Epidermal melanocyte (primary cell): ENCODE measurements around the gene CNTNAP5.

Source experiments
- DNase-seq: peaks from one replicate; pipeline ENCODE4 v3.0.0; 2011; ENCODE audit warnings: low spot score; ENCODE audit not compliant: insufficient read length

Gene CNTNAP5

GRCh38 chr2:124151691-124152090 lies 126.6 kb downstream of the CNTNAP5 start:
- no peak for DNase-seq

- no peak for DNase-seq
Measured at GRCh38 chr2:124153713-124154112, 128.6 kb downstream of the CNTNAP5 start.

GRCh38 chr2:124159166-124159565 lies 134.1 kb downstream of the CNTNAP5 start:
- no peak for DNase-seq

DNA sequence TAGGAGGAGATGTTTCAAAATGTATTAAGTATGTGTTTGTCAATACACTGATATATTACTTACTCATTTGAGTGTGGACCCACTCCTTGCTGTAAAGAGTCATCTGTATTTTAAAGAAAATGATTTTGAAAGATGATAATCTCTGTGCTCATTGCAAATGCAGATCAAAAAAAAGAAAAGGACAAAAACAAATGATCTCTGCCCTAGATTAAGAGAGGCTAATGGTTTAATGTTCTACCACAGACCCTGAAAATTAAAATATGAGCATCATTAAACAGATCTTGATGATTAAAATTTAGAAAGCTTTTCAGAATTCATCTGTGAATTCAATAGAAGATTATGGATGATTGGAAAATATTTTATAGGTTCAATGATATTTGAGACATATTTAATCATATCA lies 136.5 kb downstream of the CNTNAP5 start:
- no peak for DNase-seq

DNA sequence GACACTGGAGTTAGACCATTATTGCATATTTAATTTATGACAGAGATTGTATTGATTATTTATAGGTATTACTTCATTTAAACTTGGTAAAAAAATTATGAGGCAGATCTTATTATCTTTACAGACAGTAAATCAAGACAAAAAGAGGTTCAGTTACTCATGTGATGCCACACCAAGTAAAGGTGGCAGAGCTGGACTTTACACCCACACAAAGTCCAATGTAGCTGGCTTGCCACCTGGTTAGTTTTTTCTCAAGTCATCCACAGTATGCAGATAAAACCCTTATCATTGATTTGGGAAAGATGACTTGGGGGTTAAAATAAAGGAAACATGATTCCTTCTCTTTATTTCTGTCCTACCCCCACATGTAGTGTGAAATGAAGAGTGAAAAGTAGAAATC lies 137.2 kb downstream of the CNTNAP5 start:
- DNase-seq: no peak

GRCh38 chr2:124163840-124164239 lies 138.8 kb downstream of the CNTNAP5 start:
- DNase-seq: no peak

- no peak for DNase-seq
Measured at GRCh38 chr2:124165698-124166097, 140.6 kb downstream of the CNTNAP5 start.

GRCh38 chr2:124171472-124172063 lies 146.5 kb downstream of the CNTNAP5 start:
- no peak for DNase-seq

GRCh38 chr2:124178719-124179118 lies 153.6 kb downstream of the CNTNAP5 start:
- no peak for DNase-seq

- DNase-seq: no peak
Measured at GRCh38 chr2:124180635-124181034, 155.5 kb downstream of the CNTNAP5 start.

DNA sequence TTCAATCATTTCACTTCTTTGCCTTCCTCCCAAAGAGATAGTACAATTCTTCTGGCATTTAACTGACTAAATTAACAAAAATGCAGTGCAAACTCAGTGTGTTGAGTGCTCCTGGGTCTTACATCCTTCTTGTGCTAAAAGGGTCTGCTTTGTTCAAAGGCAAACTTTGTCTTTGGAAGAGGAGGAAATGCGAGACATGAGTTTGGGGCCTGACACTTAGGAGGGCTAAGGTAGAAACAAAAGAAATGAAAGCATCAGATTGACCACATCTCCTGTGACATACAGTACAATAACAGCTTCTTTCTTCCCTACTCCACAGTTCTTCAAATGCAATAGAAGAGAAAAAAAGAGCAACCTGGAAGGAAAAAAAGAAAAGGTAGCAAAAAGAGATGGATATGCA lies 161.7 kb downstream of the CNTNAP5 start:
- no peak for DNase-seq

GRCh38 chr2:124187948-124188347 lies 162.9 kb downstream of the CNTNAP5 start:
- no peak for DNase-seq

DNA sequence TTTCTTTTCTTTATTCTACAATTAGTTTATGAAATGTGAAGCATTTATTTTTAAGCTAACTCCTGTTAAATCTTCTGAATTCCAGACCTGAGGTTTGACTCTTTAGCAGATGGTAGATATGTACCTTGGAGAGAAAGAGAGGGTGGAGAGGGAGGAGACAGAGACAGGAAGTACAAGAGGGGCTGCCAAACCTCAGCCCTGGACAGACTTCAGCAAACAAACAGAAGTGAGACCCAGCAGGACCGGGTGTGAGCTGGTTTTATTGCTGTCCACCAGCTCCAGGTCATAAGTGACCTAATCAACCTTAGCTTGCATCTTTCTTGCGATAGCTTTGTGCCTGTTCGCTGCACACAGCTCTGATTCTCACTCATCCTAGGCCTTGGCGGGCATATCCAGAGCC lies 168.6 kb downstream of the CNTNAP5 start:
- DNase-seq: no peak

- no peak for DNase-seq
Measured at GRCh38 chr2:124201713-124202112, 176.6 kb downstream of the CNTNAP5 start.

GRCh38 chr2:124209441-124209840 lies 184.4 kb downstream of the CNTNAP5 start:
- no peak for DNase-seq

DNA sequence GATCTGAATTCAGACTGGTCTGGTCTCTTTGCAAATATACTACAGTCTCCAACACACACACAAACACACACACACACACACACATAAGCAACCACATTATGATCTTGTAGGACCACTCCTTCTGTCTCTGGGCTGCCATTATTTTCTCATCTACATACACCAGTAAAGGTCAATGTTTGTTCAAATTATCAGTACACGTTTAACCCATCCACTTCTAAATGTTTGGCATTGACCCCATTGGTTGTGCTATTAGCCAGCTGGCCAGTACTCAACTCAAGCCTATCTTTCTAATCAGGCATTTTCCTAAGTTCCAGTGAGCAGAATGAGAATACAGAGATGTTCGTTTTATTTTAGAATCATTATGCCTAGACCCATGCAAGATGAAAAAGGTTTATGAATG lies 186.4 kb downstream of the CNTNAP5 start:
- DNase-seq: no peak

GRCh38 chr2:124213977-124214587 lies 189.0 kb downstream of the CNTNAP5 start:
- no peak for DNase-seq

DNA sequence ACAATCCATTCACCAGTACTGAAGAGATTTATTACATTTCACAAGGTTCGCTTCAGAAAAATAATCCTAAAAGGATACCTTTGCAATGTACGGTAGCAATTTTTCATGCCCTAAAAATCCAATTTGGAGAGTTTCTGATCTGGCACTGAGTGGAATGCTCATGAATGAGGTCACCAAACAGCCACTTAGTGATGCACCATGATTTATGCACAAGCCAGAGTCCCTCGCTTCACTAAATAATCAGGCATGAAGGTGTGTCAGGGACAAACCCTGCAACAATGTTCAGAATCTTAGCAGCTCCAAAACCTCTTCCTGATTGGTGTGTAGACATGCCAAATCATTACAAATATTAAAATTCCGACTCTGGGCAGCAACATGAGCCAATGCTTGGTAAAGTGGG lies 221.1 kb downstream of the CNTNAP5 start:
- no peak for DNase-seq

DNA sequence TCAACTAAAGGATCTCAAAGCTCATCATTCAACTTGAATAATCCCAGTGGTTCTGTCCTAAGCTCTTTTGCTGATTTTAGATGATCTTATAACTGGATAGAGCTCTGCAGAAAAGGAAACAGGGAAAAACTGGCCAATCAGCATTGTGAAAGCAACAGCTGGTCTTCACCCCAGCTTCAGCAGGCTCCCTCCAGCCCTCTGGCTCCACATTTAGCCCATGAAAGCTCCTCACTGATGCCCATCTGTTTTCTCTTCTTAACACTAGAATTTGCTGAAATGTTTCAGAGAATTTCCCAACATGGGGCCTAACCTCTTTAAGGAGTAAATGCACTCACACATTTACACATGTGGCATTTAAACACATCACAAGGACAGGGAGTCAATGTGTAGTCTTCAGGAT lies 223.3 kb downstream of the CNTNAP5 start:
- no peak for DNase-seq

DNA sequence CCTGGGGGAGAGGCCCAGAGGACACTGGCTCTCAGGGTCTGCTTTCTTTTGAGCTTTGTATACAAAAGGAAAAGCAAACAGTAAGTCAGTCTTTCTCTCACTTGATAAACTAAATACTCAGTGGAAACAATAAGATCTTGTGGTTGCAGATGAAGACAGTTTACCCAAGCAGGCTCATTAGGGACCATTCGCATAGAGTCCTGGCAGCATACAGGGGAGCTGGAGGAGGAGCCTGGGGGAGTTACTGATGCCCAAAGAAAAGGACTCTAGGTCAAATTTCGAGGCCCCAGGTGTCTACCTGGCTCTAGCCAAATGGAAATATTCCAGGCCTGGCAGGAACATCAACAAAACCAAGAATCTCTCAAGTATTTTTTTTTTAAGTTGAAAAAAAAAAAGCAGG lies 225.3 kb downstream of the CNTNAP5 start:
- no peak for DNase-seq

- DNase-seq: no peak
Measured at GRCh38 chr2:124254621-124255020, 229.5 kb downstream of the CNTNAP5 start.

DNA sequence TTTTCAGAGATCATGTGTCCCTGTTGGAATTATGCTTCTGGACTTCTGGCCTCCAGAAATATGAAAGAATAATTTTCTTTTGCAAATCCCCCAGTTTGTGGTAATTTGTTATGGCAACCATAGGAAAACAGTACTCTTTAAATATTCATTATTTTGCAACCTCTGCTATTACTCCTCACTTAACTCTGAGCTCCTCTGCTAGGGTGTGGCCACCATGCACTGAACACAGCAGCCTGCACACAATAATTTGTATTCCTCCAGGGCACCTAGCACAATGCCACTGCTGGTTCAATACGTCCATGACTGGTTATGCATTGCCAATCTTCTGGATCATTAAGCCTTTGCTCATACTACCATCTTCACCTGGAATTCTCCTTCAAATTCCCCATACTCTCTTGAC lies 232.0 kb downstream of the CNTNAP5 start:
- no peak for DNase-seq

- DNase-seq: no peak
Measured at GRCh38 chr2:124258140-124258880, 233.2 kb downstream of the CNTNAP5 start.
